Stomach smooth muscle (tissue), 2 donors: ENCODE results near the gene SVEP1.
"Not testable (repeated sequence)": the region's sequence is repeated elsewhere in the genome, so short reads cannot be mapped to it uniquely, and the experiment has no call there.

ENCODE experiments used
- H3K27ac ChIP-seq: one replicate; pipeline ENCODE4 v1.7.0; 2013; ENCODE audit warnings: mild to moderate bottlenecking, low read length, inconsistent platforms
- H3K27me3 ChIP-seq, 2 donors: one replicate each; pipeline ENCODE4 v1.7.0; 2013; ENCODE audit warnings: low read length in 2 of 2; ENCODE audit not compliant: insufficient read depth in 2 of 2, control insufficient read depth in 1 of 2
- H3K36me3 ChIP-seq, 2 donors: one replicate each; pipeline ENCODE4 v1.7.0; 2013; ENCODE audit warnings: low read length in 2 of 2; ENCODE audit not compliant: control insufficient read depth in 2 of 2, insufficient read depth in 2 of 2
- H3K4me1 ChIP-seq: one replicate; pipeline ENCODE4 v1.7.0; 2013; ENCODE audit warnings: low read length; ENCODE audit not compliant: control insufficient read depth, insufficient read depth
- H3K4me3 ChIP-seq, 2 donors: one replicate each; pipeline ENCODE4 v1.7.0; 2013; ENCODE audit warnings: low read length in 2 of 2
- H3K9ac ChIP-seq, 2 donors: one replicate each; pipeline ENCODE4 v1.7.0; 2013; ENCODE audit warnings: low read length in 2 of 2, mild to moderate bottlenecking in 1 of 2
- H3K9me3 ChIP-seq, 2 donors: one replicate each; pipeline ENCODE4 v1.7.0; 2013; ENCODE audit warnings: low read length in 2 of 2; ENCODE audit not compliant: control insufficient read depth in 2 of 2
- donor health status: healthy.
- donor health status: Pancreatic carcinoma.

Gene SVEP1

DNA sequence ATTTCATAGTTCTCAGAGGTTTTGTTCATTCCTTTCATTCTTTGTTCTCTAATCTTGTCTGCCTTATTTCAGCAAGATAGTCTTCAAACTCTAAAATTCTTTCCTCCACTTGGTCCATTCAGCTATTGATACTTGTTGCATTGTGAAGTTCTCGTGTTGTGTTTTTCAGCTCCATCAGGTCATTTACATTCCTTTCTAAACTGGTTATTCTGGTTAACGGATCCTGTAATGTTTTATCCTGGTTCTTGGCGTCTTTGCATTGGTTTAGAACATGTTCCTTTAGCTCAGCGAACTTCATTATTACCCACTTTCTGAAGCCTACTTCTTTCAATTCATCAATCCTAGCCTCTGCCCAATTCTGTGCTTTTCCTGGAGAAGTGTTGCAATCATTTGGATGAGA, 196.8 kb downstream of the SVEP1 start:
- H3K9ac ChIP-seq: no peak overlapping the region
- no peaks in the 10 kb centered on the region for H3K27me3 ChIP-seq
- H3K9me3 ChIP-seq: no peaks in the 10 kb centered on the region
- H3K4me3 ChIP-seq: no peak overlapping the region
- H3K27ac ChIP-seq: no peak overlapping the region
- H3K4me1 ChIP-seq: no peaks in the 10 kb centered on the region
- H3K36me3 ChIP-seq: no peaks in the 10 kb centered on the region

DNA sequence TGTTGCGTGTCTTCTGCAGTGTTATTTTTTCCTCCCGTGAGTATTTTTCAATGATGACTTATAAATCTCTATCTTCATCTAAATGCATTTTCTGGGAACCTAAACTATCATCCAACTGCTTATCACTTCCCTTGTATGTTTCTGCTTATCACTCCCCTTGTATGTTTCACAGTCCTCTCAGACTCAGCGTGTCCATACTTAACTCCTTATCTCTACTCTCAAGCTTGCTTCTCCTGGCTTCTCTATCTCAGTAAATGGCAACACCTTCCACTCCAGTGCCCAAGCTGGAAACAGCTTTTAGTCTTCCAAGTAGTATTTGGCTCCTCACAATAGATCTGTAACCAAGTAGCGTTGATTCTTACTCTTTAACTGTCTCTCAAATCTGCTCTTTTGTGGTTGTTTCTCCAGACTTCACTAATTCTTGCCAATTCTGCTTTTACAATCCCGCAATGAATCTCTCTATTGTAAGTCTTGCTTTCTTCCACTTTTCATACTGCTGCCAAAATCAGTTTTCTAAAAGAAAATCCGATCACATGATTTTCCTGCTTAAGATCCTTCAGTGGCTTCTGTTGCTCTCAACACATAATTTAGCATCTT, 208.0 kb downstream of the SVEP1 start:
- Histone ChIP-seq H3K27ac (no peak overlapping the region), H3K9me3 (no peaks in the 10 kb centered on the region), H3K9ac (no peak overlapping the region), H3K4me1 (no peaks in the 10 kb centered on the region), H3K27me3 (no peaks in the 10 kb centered on the region), H3K36me3 (no peaks in the 10 kb centered on the region), H3K4me3 (no peak overlapping the region)

GRCh38 chr9:110370315-110370714, 209.2 kb downstream of the SVEP1 start:
- Histone ChIP-seq H3K9ac (no peak overlapping the region), H3K9me3 (no peaks in the 10 kb centered on the region), H3K27ac (no peak overlapping the region), H3K27me3 (no peaks in the 10 kb centered on the region), H3K4me1 (no peaks in the 10 kb centered on the region), H3K4me3 (no peak overlapping the region), H3K36me3 (no peaks in the 10 kb centered on the region)

GRCh38 chr9:110364451-110364850, 215.1 kb downstream of the SVEP1 start:
- H3K36me3 ChIP-seq: no peaks in the 10 kb centered on the region
- no peak overlapping the region for H3K27ac ChIP-seq
- no peaks in the 10 kb centered on the region for H3K27me3 ChIP-seq
- no peaks in the 10 kb centered on the region for H3K9me3 ChIP-seq
- no peaks in the 10 kb centered on the region for H3K4me1 ChIP-seq
- no peak overlapping the region for H3K9ac ChIP-seq
- H3K4me3 ChIP-seq: no peak overlapping the region

DNA sequence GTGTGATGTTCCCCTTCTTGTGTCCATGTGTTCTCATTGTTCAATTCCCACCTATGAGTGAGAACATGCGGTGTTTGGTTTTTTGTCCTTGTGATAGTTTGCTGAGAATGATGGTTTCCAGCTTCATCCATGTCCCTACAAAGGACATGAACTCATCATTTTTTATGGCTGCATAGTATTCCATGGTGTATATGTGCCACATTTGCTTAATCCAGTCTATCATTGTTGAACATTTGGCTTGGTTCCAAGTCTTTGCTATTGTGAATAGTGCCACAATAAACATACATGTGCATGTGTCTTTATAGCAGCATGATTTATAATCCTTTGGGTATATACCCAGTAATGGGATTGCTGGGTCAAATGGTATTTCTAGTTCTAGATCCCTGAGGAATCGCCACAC, 220.5 kb downstream of the SVEP1 start:
- H3K27ac ChIP-seq, H3K4me3 ChIP-seq: not testable (repeated sequence)

DNA sequence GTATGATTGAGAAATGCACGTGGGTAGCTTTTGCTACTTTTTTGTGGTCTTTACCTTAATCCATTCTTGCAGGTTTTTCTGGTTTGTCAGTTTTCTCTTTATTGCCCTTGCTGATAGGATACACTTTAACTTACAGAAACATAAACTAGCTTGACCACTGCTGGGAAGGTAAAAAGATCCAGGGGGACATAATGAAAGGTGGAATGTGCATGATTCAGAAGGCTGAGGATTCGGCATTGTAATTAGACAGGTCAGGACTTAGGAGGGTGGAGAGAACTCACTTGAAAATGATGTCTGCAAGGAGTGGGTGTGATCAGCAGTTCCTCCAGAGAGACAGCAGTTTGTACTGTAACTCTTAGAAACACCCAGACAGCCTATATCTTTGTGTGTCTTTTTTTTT, 222.0 kb downstream of the SVEP1 start:
- Histone ChIP-seq H3K9me3 (no peaks in the 10 kb centered on the region), H3K9ac (no peak overlapping the region), H3K4me1 (no peaks in the 10 kb centered on the region), H3K27ac (no peak overlapping the region), H3K36me3 (no peaks in the 10 kb centered on the region), H3K4me3 (no peak overlapping the region), H3K27me3 (no peaks in the 10 kb centered on the region)

More for the DNA sequence above, 220.5 kb downstream of the SVEP1 start:
- not testable (repeated sequence) for H3K27me3 ChIP-seq, H3K36me3 ChIP-seq, H3K9me3 ChIP-seq, H3K4me1 ChIP-seq, H3K9ac ChIP-seq

GRCh38 chr9:110356639-110357395, 222.7 kb downstream of the SVEP1 start:
- no peak overlapping the region for H3K4me3 ChIP-seq
- H3K27ac ChIP-seq: no peak overlapping the region
- no peaks in the 10 kb centered on the region for H3K9me3 ChIP-seq
- H3K9ac ChIP-seq: no peak overlapping the region
- H3K36me3 ChIP-seq: no peaks in the 10 kb centered on the region
- H3K4me1 ChIP-seq: no peaks in the 10 kb centered on the region
- H3K27me3 ChIP-seq: no peaks in the 10 kb centered on the region

GRCh38 chr9:110355911-110356310, 223.6 kb downstream of the SVEP1 start:
- no peaks in the 10 kb centered on the region for H3K36me3 ChIP-seq
- H3K27me3 ChIP-seq: no peaks in the 10 kb centered on the region
- no peak overlapping the region for H3K9ac ChIP-seq
- H3K4me1 ChIP-seq: no peaks in the 10 kb centered on the region
- H3K9me3 ChIP-seq: no peaks in the 10 kb centered on the region
- no peak overlapping the region for H3K4me3 ChIP-seq
- no peak overlapping the region for H3K27ac ChIP-seq

GRCh38 chr9:110351009-110351467, 228.5 kb downstream of the SVEP1 start:
- no peaks in the 10 kb centered on the region for H3K36me3 ChIP-seq
- no peak overlapping the region for H3K4me3 ChIP-seq
- H3K9ac ChIP-seq: no peak overlapping the region
- H3K4me1 ChIP-seq: no peaks in the 10 kb centered on the region
- H3K27me3 ChIP-seq: no peaks in the 10 kb centered on the region
- H3K9me3 ChIP-seq: no peaks in the 10 kb centered on the region
- H3K27ac ChIP-seq: no peak overlapping the region

- Histone ChIP-seq H3K9ac (no peak overlapping the region), H3K4me3 (no peak overlapping the region), H3K9me3 (no peaks in the 10 kb centered on the region), H3K36me3 (no peaks in the 10 kb centered on the region), H3K27me3 (no peaks in the 10 kb centered on the region), H3K4me1 (no peaks in the 10 kb centered on the region), H3K27ac (no peak overlapping the region)
Observed at GRCh38 chr9:110346325-110346724, 233.2 kb downstream of the SVEP1 start.

DNA sequence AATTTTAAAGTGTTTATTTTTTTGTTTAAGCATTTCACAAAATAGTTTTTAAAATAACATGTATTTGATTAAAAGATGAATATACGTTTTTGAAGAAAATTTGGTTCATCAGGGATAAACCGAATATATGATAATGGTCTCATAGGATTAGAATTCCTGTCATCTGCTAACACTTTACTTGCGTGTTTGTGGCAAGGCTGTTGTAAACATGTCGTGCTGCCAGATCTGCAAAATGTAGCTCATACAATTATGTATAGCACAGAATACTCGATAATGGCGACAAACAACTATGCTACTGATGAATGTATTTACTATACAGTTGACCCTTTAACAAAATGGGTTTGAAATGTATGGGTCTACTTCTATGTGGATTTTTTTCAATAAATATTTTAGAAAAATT, 234.7 kb downstream of the SVEP1 start:
- Histone ChIP-seq H3K9me3 (no peaks in the 10 kb centered on the region), H3K36me3 (no peaks in the 10 kb centered on the region), H3K27ac (no peak overlapping the region), H3K9ac (no peak overlapping the region), H3K27me3 (no peaks in the 10 kb centered on the region), H3K4me3 (no peak overlapping the region), H3K4me1 (no peaks in the 10 kb centered on the region)
